GM21576 (cell line): ENCODE data around the gene SH3RF3.

Experiments
- ATAC-seq: cut with Tn5 transposase; IDR thresholded peaks from one replicate; pipeline ENCODE4 v1.9.1; 2021; ENCODE audit warnings: mild to moderate bottlenecking, moderate library complexity; ENCODE audit not compliant: unreplicated experiment

The SH3RF3 gene

GRCh38 chr2:109368798-109369197, 239.8 kb downstream of the SH3RF3 start:
- no peak for ATAC-seq

GRCh38 chr2:109369671-109370191, 240.7 kb downstream of the SH3RF3 start:
- ATAC-seq, result no peak

GRCh38 chr2:109370399-109371035, 241.5 kb downstream of the SH3RF3 start:
- ATAC-seq, result no peak

- no peak for ATAC-seq
Observed at GRCh38 chr2:109371481-109372170, 242.6 kb downstream of the SH3RF3 start.

- no peak for ATAC-seq
Observed at GRCh38 chr2:109372171-109372568, 243.2 kb downstream of the SH3RF3 start.

- no peak for ATAC-seq
Observed at GRCh38 chr2:109372614-109373013, 243.6 kb downstream of the SH3RF3 start.

- ATAC-seq, result no peak
Observed at GRCh38 chr2:109373791-109374547, 245.0 kb downstream of the SH3RF3 start.

- ATAC-seq, result no peak
Observed at GRCh38 chr2:109374548-109375130, 245.6 kb downstream of the SH3RF3 start.

GRCh38 chr2:109375131-109375561, 246.1 kb downstream of the SH3RF3 start:
- ATAC-seq, result no peak

- ATAC-seq, result no peak
Observed at GRCh38 chr2:109375656-109376055, 246.7 kb downstream of the SH3RF3 start.

GRCh38 chr2:109376115-109376514, 247.1 kb downstream of the SH3RF3 start:
- no peak for ATAC-seq

- ATAC-seq, result no peak
Observed at GRCh38 chr2:109376796-109377495, 247.9 kb downstream of the SH3RF3 start.

GRCh38 chr2:109377976-109378375, 249.0 kb downstream of the SH3RF3 start:
- ATAC-seq, result no peak

GRCh38 chr2:109378682-109379081, 249.7 kb downstream of the SH3RF3 start:
- no peak for ATAC-seq

GRCh38 chr2:109379507-109379906, 250.5 kb downstream of the SH3RF3 start:
- no peak for ATAC-seq

- ATAC-seq, result no peak
Observed at GRCh38 chr2:109380502-109381326, 251.7 kb downstream of the SH3RF3 start.

GRCh38 chr2:109381327-109381820, 252.4 kb downstream of the SH3RF3 start:
- no peak for ATAC-seq

GRCh38 chr2:109382226-109382895, 253.4 kb downstream of the SH3RF3 start:
- no peak for ATAC-seq

GRCh38 chr2:109382951-109383350, 253.9 kb downstream of the SH3RF3 start:
- no peak for ATAC-seq
